ENCODE results near the gene GPR55.

Gene GPR55

GRCh38 chr2:230950874-230951339 is 25.9 kb upstream of the GPR55 start:
- in situ Hi-C loops (cut with HindIII; ENCODE audit: low sequenced_read_pairs) = no loop called here
- TF ChIP-seq, protein P1, sequence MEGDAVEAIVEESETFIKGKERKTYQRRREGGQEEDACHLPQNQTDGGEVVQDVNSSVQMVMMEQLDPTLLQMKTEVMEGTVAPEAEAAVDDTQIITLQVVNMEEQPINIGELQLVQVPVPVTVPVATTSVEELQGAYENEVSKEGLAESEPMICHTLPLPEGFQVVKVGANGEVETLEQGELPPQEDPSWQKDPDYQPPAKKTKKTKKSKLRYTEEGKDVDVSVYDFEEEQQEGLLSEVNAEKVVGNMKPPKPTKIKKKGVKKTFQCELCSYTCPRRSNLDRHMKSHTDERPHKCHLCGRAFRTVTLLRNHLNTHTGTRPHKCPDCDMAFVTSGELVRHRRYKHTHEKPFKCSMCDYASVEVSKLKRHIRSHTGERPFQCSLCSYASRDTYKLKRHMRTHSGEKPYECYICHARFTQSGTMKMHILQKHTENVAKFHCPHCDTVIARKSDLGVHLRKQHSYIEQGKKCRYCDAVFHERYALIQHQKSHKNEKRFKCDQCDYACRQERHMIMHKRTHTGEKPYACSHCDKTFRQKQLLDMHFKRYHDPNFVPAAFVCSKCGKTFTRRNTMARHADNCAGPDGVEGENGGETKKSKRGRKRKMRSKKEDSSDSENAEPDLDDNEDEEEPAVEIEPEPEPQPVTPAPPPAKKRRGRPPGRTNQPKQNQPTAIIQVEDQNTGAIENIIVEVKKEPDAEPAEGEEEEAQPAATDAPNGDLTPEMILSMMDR (IDR thresholded peaks at IDR 0.05; ENCODE audit: low read depth, low read length) = no peak
- DNase-seq (ENCODE audit: low read depth, low spot score) = no peak
- H3K4me3 ChIP-seq (ENCODE audit: low read depth, low read length) = no peak overlapping the region

DNA sequence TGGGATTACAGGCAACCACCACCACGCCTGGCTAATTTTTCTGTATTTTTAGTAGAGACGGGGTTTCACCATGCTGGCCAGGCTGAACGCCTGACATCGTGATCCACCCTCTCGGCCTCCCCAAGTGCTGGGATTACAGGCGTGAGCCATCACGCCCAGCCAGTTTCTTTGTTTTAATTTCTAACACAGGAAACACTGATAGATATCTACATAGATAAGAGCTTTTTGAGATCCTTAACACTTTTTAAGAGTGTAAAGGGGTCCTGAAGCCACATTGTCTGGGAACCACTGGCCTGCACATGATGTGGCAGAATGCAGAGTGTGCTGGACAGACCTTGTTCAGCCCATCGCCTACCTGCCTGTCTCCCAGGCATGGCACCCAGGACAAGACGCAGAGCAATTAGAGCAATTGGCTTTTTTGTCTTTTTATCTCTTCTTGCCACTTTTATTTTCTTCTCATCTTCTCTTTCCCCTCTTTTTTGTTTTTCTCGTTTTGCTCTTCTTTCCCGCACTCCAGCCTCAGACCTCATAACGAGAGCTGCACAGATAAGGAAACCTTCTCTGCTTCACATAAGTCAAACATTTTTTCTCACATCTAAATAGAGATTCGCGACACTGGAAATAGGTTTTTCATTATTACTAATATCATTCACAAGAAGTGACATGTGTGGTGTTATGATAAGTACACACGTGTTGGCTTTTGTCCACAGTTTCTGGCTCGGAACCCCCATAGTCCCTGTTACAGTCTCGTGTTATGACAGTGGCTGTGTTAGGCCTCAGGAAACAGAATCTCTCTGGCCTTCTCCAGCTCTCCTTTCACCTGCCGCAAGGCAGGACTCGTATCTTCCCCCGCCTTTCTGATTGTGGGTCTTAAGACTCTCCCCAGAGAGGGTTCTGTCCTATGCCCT is 25.2 kb upstream of the GPR55 start:
- in situ Hi-C loops (cut with HindIII; ENCODE audit: low sequenced_read_pairs) = no loop called here
- no peak overlapping the region for H3K4me3 ChIP-seq (ENCODE audit: low read depth, low read length)
- TF ChIP-seq, protein P1 (IDR thresholded peaks at IDR 0.05; ENCODE audit: low read depth, low read length) = no peak
- no peak for DNase-seq (ENCODE audit: low read depth, low spot score)

- in situ Hi-C loops (cut with HindIII; ENCODE audit: low sequenced_read_pairs) = no loop called here
- DNase-seq (ENCODE audit: low read depth, low spot score) = no peak
- TF ChIP-seq, protein P1 (IDR thresholded peaks at IDR 0.05; ENCODE audit: low read depth, low read length) = no peak
- H3K4me3 ChIP-seq (ENCODE audit: low read depth, low read length) = no peak overlapping the region
Measured at GRCh38 chr2:230947908-230948365, 22.9 kb upstream of the GPR55 start.

DNA sequence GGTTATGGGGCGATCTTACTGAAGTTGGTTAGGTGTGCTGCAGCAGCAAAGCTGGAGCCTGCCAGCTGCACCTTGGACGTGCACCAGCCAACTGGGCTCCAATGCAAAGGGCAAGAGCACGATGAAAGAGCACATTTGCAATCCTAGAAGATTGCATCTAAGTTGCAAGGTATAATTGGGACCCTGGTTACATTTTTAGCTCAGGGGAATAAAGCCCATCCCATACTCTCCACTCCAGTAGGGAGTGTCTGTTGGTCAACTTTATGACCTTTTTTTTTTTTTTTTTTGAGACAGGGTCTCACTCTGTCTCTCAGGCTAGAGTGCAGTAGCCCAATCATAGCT is 22.2 kb upstream of the GPR55 start:
- in situ Hi-C loops (cut with HindIII; ENCODE audit: low sequenced_read_pairs) = no loop called here
- TF ChIP-seq, protein P1 (IDR thresholded peaks at IDR 0.05; ENCODE audit: low read depth, low read length) = no peak
- H3K4me3 ChIP-seq (ENCODE audit: low read depth, low read length) = no peak overlapping the region
- no peak for DNase-seq (ENCODE audit: low read depth, low spot score)

GRCh38 chr2:230946429-230947234 is 21.6 kb upstream of the GPR55 start:
- TF ChIP-seq, protein P1 (IDR thresholded peaks at IDR 0.05; ENCODE audit: low read depth, low read length) = no peak
- H3K4me3 ChIP-seq (ENCODE audit: low read depth, low read length) = no peak overlapping the region
- in situ Hi-C loops (cut with HindIII; ENCODE audit: low sequenced_read_pairs) = no loop called here
- DNase-seq (ENCODE audit: low read depth, low spot score) = no peak

GRCh38 chr2:230944757-230945372 is 19.8 kb upstream of the GPR55 start:
- in situ Hi-C loops (cut with HindIII; ENCODE audit: low sequenced_read_pairs) = no loop called here
- DNase-seq (ENCODE audit: low read depth, low spot score) = no peak
- TF ChIP-seq, protein P1 (IDR thresholded peaks at IDR 0.05; ENCODE audit: low read depth, low read length) = no peak
- H3K4me3 ChIP-seq (ENCODE audit: low read depth, low read length) = no peak overlapping the region

Measured in astrocyte of the spinal cord (primary cell).